H1 (cell line): ENCODE measurements around the gene KXD1. TPM values are rescaled to one million over a fixed set of nuclear protein-coding genes. Genes with fewer than 3 reads are reported as not detected.

ENCODE experiments used
- JUND ChIP-seq: IDR thresholded peaks from 2 replicates; pipeline ENCODE4 v1.6.1; 2011; ENCODE audit warnings: mild to moderate bottlenecking, improper control_type of control experiment, low read length
- NRF1 ChIP-seq: IDR thresholded peaks from 2 replicates; pipeline ENCODE4 v1.6.1; 2011; ENCODE audit warnings: mild to moderate bottlenecking, low read depth, low read length, improper control_type of control experiment
- SIN3A ChIP-seq, 2 experiments: IDR thresholded peaks in 1 of 2; conservative IDR thresholded peaks in 1 of 2; 2 replicates each; pipeline ENCODE4 v1.6.1; 2011 to 2012; ENCODE audit warnings: low read length in 2 of 2, improper control_type of control experiment in 1 of 2, low read depth in 1 of 2, mild to moderate bottlenecking in 1 of 2
- SP2 ChIP-seq: IDR thresholded peaks from 2 replicates; pipeline ENCODE4 v1.6.1; 2012; ENCODE audit warnings: mild to moderate bottlenecking, low read length, inconsistent platforms
- polyA plus RNA-seq, 7 experiments: library from polyadenylated mRNA; depleted of rRNA in 3 of 7; stranded (reverse) in 5 of 7; unstranded in 2 of 7; fragments of >200 nt in 5 of 7; fragments of 200-250 nt in 2 of 7; gene quantifications; 1 replicate in 5 of 7; 2 replicates in 1 of 7; 4 replicates in 1 of 7; pipeline versions ENCODE4 v1.2.1 to v1.2.3, GENCODE V29; 2011 to 2013; ENCODE audit warnings: missing spikeins in 2 of 7, mixed read lengths in 2 of 7
- total RNA-seq: library from RNA; stranded (reverse); fragmentation: NEBNext Ultra II Directional; extraction: Animal tissue kit (Norgen Biotek cat#: 25700); gene quantifications from 2 replicates; pipeline ENCODE4 v1.2.1, GENCODE V29; 2021
- TF ChIP-seq, protein P1 (sequence below): IDR thresholded peaks from 2 replicates; pipeline ENCODE4 v1.6.1; 2011; ENCODE audit warnings: low read length, improper control_type of control experiment

The KXD1 gene
- total and polyA plus RNA-seq, 2 of the 8 experiments (the other 6 are each of a cell fraction or from before 2014, with no cell fraction given) = 115 to 267 TPM

DNA sequence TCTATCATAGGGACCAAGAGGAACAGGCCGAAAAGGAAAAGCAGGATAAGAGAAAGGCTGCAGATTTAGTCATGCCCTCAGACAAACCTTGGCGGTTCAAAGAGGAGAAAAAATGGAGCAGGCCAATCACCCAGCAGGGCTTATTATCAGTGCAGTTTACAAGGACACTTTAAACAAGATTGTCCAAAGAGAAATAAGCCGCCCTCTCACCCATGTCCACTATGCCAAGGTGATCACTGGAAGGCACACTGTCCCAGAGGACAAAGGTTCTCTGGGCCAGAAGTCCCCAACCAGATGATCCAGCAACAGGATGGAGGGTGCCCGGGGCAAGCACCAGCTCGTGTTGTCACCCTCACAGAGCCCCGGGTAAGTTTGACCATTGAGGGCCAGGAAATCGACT, 22.6 kb downstream of the KXD1 start (continued):
- no peak for TF ChIP-seq SIN3A (conservative IDR thresholded peaks at IDR 0.05 in 1 of 2, IDR thresholded peaks at IDR 0.05 in 1 of 2; ENCODE audit: low read depth in 1 of 2, low read length in 2 of 2)
- no peak for TF ChIP-seq JUND
- TF ChIP-seq NRF1 = no peak
- TF ChIP-seq, protein P1, sequence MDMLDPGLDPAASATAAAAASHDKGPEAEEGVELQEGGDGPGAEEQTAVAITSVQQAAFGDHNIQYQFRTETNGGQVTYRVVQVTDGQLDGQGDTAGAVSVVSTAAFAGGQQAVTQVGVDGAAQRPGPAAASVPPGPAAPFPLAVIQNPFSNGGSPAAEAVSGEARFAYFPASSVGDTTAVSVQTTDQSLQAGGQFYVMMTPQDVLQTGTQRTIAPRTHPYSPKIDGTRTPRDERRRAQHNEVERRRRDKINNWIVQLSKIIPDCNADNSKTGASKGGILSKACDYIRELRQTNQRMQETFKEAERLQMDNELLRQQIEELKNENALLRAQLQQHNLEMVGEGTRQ = no peak
- no peak for TF ChIP-seq SP2
